Inflammatory macrophage (primary cell): ENCODE results near the gene ATG4D.

ENCODE experiments used
- DNase-seq, 2 donors: peaks; one replicate each; pipeline ENCODE4 v3.0.0-alpha.2; 2020 to 2022
- total RNA-seq, 18 experiments: gene quantifications; one replicate each; lab custom pipeline; 2026; ENCODE audit warnings: mixed read lengths in 6 of 18, inconsistent platforms in 2 of 18; lab: John Stamatoyannopoulos, UW

ATG4D gene
- total RNA-seq = 8.3 to 28.2 (median 12.2) reads per million in 18 experiments

DNA sequence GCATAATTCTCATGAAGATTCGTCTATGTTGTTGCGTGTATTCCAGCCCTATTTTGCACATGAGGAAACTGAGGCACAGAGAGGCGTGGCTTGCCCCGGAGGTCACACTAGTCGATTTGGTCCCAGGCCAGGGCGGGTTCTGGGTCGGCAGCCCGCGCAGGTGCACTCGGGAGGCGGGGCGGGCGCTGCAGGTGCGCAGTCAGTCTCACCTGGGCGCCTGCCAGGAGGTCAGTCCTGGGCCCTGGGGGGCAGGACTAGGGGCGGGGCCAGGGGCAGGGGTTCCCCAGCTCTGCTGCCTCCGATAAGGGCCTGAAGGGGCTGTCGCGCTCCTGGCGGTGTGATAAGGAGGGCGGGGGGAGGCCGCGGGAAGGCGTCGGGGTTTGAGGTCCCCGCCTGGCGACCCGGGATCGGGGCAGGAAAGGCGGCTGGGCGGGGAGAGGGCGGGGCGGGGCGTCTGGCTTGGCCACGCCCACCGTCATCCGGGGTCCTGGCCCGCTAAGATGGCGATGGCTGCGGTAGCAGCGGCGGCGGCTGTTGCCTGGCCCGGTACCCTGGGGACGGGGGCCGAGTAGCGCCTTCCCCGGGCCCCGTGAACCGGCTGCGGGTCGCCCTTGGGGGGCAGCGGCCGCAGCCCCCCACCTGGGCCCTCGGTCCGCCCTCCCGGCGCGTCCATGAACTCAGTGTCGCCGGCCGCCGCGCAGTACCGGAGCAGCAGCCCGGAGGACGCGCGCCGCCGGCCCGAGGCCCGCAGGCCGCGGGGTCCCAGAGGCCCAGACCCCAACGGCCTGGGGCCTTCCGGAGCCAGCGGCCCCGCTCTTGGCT lies at the start of gene ATG4D:
ATG4D (plus strand) TSS at position 485 of the 822 bp plus-strand sequence; CDS start at position 672, 187 bp downstream.
- peak; percentile 71 to 73 for DNase-seq

DNA sequence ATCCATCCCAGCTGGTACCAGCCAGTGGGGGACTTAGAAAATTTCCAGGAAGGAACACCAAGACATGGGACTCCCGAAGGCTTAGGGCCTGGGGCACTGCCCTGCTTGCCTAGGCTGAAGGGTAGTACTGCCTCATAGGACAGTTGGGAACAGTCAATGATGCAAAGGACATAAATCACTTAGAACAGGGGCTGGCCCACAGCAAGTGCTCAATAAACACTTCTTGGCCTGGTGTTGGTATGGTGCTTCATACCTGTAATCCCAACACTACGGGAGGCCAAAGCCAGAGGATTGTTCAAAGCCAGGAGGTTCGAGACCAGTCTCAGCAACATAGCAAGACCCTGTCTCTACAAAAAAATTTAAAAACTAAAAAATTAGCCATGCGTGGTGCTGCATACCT lies 46.3 kb upstream of the ATG4D start:
- no peak for DNase-seq

DNA sequence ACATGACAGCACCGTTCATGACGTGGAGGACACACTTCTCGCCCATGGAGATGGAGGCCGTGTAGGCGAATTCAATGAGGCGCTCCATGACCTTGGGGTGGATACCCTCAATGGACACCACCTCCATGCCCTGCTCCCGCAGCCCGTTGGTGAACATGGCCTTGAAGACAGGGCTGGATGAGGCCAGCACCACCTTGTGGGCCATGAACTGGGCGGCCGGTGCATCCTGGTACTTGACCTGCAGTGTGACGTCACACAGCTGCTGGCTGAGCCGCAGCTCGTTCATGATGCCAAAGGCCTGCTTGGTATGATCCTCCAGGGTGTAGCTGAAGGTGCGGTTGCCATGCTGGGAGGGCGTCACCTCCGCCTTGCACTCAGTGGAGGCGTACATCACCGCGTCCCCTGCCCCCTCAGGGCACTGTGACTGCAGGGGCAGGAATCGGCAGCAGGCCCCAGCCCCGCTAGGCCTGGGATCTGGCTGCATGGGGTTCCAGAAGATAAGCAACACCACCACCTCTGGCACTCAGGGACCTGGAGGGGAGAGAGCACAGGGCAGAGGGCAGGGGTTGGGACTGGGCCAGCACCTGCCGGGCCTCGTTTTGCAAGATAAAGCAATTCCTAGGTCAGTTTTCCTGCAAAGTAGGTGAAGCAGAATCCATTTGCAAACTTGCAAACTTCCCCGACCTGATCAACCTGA lies 44.0 kb upstream of the ATG4D start:
- no peak for DNase-seq

DNA sequence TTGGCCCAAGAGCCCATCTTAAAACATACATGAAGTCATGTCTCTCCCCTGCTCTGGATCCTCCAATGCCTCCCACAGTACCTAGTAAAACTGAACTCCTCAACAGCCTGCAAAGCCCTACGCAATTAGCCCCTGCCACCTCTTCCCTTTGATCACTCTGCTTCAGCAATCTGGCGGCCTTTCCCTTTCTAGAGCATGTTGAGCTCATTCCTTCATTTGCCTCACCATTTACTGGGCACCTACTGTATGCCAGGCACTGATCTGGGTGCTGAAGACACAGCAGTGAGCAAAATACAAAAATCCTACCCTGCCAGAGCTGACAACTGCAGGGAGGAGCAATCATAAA lies 43.5 kb upstream of the ATG4D start:
- no peak for DNase-seq

DNA sequence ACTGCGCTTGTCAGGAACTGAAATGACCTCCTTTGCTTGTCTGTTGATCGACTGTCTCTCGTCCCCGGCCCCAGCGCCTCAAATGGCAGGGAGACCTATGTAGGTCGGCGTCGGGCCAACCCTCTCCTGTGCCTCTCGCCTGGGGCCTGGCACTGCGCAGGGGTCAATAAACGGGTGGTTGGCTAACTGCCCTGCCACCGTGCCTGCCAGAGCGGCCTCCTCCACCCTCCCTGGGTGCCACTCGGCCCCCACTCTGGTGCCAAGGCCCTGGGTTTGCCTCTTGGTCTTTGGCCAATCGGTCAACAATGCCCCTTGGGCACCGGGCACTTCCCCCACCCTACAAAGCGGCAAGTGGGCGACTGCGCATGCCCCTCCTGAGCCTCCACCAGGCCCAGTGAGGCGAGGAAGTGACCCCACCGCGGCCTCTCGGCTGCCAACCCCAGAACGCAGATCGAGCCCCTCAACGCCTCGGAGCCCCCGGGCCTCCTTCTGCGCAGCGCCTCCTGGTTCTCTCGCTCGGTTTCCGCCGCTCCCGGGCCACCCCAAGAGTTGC lies 41.7 kb upstream of the ATG4D start:
- peak; percentile 60 to 71 for DNase-seq

DNA sequence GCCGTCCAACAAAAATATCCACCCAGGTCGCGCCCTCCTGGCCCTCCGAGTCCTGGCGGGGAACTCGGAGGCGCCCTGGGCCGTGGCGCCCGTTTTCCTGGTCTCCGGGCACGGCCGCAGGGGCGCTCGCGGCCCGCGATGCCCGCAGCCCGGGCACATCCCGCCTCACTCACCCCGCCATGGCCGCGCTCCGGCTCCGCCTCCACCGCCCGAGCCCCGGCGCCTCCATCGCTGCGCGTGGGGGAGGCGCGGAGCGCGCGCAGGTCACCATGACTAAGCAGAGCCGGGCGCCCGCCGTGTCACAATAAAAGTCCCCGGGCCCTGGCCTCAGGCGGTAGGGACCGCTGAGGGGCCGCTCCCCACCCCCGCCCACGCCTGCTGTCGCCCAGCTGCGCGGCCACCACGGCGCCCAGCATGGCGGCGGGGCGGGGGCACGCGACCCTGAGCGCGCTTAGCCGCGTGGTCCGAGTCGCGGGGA lies 41.1 kb upstream of the ATG4D start:
- peak; percentile 89 to 95 for DNase-seq

DNA sequence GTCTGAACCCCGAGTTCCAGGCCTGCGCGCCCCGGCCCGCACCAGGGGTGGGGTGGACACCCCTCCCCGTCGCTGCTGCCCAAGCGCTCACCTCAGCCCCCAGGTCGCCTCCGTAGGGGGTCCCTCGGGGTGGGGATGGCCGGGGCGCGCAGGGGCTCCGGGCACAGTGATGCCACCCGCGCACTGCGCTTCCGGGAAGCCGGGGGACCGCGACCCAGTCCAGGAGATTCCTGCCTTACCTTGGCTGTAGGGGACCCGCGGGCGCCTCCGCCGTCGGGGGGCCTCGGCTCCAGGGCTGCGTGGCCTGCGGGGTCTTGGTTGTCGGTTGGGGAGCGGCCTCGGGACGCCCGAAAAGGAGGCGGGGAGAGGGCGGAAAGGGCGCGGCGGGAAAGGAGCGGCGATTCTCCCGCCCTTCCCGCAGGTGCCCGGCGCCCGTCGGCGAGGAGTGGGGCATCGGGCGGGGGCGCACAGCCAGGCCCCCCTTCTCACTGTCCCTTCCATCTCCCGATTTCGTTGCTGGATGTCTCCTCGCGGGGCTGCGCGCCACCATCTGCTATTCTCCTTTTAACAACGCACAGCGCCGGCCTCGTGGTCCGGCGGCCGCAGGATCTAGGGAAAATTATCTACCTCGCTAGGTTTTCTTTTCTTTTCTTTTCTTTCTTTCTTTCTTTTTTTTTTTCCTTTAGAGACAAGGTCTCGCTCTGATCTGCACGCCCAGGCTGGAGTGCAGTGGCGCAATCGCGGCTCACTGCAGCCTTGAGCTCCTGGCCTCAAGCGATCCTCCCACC lies 40.5 kb upstream of the ATG4D start, which contains the start of gene KEAP1:
KEAP1 (minus strand) TSS at position 355 of the 788 bp plus-strand sequence. CDS start 3,323 bp downstream, outside the sequence.
- peak; percentile 17 to 25 for DNase-seq

DNA sequence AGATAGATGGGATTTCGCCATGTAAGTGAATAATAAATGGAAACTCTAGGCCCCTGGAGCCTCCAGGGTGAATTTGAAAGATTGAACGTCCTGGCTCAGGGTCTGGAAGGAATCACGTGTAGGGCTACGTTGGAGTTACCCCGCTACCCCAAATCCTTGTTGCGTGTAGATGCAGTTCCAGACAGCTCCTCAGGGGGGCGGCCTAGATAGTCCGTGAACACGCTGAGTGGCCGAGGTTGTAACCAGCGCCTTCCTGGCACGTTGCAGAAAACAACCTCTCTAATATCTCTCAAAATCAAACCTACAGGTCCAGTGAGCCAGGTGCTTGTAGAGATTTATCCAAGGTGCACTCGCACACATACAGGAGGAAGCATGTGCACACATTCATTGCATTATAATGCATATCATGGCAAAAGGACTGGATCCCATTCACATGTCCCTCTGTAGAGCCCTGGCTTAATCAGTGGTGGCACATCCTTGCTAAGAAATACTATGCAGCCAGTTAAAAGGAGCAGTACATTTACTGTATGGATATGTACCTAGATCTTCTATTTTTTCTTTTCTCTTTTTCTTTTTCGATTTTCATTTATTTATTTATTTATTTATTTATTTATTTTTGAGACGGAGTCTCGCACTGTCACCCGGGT lies 38.0 kb upstream of the ATG4D start:
- DNase-seq = peak; percentile 82

DNA sequence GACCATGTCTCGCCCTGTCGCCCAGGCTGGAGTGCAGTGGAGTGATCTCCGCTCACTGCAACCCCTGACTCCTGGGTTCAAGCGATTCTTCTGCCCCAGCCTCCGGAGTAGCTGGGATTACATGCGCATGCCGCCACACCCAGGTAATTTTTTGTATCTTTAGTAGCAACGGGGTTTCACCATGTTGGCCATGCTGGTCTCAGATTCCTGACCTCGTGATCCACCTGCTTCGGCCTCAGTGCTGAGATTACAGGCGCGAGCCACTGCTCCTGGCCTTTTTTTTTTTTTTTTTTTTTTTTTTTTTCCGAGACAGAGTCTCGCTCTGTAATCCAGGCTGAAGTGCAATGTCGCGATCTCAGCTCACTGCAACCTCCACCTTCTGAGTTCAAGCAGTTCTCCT lies 35.7 kb upstream of the ATG4D start:
- DNase-seq = no peak

DNA sequence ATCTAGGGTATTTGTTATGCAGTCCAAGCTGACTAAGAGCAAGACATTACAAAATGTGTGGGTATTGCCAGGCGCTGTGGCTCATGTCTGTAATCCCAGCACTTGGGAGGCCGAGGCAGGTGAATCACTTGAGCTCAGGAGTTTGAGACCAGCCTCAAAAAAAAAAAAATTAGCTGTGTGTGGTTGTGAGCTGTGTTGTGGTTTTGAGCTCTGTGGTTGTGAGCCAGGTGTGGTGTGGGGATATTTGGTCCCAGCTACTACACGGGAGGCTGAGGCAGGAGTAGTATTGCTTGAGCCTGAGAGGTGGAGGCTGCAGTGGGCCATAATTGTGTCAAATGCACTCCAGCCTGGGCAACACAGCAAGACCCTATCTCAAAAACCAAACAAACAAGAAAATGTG lies 35.0 kb upstream of the ATG4D start:
- DNase-seq = no peak

DNA sequence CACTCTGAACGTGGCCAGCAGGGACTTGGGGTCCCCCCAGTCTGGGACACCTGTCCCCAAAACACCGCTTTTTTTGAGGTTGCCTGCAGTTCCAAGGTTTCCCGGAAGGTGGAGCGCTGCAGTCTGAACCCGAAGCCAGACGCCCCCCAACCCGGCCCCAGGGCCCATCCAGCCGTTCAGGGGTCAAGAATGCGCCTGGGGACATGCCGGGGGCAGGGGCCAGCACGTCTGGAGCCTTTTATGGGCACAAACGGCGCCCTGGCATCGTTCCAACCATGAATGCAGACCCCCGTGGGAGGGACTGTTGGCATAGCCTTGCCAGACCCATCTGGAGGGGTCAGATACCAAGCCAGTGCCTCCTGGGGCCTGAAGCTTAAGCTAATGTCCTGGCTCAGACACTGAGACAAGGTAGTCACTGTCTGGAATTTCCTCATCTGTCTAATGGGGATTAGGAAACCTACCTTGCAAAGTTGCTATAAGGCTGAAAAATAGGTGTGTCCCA lies 33.4 kb upstream of the ATG4D start:
- peak; percentile 10 to 16 for DNase-seq

DNA sequence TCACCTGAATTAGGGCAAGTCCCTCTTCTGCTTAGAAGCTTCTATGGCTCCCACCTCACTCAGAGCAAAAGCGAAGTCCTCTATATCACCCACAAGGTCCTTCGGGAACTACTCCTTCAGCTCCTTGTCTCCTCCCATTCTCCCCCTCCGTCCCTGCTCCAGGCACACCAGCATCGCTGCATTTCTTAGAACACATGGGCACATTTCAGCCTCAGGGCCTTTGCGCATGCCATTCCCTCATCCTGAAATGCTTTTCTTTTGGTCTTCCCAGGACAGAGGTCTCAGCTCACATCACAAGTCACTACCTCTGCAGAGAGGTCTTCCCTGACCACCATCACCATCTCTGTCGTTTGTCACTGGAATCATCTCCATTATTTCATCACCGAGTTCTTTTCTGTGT lies 30.5 kb upstream of the ATG4D start:
- DNase-seq = no peak

DNA sequence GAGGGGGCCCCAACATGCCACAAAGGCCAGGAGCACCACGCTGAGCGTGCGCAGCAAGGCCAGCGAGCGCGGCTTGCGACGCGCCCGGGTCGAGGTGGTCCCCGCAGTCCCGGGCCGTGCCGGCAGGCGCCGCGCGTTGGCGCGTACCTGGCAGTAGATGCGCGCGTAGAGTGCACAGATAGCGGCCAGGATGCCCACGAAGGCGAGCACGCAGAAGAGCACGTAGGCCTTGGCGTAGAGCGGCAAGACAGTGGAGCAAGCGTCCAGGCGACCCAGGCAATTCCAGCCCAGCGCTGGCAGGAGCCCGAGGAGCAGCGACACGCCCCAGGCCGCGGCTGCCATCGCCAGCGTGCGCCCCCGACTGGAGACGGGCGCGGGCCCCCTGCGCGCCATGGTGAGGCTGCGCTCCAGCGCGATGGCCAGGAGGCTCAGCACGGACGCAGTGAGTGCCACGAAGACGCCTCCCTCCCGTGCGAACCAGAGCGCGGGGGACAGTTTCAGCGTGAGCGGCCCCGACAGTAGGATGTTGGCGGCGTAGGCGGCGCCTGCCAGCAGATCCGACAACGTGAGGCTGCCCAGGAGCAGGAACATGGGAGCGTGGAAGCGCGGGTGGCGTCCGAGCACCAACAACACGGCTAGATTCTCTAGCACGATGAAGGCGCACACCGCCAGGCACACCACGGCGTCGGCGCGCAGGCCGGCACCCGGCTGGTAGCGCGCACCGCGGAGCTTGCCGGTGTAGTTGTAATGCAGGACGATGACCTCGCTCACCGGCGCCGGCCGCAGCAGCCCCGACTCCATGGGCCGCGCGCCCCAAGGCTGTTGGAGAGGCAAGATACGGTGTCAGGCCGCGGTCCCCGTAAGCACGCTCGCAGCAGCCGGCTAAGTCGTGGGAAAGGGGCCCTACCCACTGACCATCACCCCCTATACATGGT lies 29.2 kb upstream of the ATG4D start:
- DNase-seq = no peak

DNA sequence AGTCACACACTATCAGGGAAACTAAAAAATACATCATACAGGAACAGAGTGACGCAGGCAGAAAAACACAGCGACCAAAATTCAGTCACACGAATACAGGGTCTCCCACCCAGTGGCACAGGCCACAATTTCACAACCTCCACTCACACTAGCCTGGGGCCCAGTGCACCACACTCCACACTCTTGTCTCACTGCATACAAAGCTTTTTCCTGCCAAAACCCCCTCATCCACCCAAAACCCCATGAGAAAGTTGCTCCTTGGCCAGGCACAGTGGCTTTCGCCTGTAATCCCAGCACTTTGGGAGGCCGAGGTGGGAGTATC lies 27.7 kb upstream of the ATG4D start:
- DNase-seq = no peak

DNA sequence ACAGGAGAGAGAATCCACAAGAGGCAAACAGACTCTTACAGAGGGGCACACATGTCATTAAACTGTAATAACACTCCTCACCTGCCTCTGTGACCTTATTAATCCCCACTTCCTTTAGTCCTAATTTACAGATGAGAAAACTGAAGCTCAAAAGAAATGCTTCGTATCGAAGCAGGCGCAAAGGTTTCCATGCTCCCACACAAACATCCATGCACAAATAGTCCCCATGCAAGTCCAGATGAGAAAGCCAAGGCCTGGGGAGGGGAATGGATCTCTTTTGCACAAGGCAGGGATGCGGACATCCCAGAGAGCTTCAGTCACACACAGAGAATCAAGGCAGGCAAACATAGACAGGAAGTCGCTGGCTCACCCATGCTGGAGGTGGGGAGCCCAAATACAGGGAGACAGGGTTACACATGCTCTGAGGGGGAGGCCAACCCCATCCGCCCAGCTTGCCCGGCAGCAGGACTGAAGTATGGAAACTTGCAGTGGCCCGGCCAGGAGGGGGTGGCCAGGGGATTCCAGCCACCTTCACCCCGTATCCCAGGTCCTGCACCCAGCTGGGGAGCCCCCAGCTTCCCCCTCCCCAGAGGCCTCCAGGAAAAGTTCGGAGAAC lies 26.9 kb upstream of the ATG4D start:
- no peak for DNase-seq

DNA sequence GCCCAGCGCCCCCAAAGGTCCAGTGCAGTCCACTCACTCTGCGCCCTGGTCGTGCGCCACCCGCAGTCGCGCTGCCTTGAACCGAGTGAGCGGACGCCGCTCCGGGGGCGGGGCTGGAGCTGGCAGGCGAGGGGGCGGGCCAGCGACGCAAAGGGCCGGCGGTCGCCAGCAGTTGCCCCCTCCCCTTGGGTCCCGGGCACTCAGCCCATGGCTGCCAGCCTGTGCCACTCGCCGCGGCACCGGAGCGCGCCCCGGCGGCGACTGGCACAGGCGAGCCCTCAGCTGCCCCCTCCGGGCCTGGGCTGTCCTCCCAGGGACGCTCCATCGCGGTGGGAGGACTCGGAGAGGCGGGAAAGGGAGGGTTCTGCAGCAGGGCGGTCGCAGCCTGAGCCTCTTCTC lies 26.3 kb upstream of the ATG4D start, which contains the start of gene S1PR5:
S1PR5 (minus strand) TSS at position 87 of the 399 bp plus-strand sequence. CDS start 2,436 bp downstream, outside the sequence.
- no peak for DNase-seq

DNA sequence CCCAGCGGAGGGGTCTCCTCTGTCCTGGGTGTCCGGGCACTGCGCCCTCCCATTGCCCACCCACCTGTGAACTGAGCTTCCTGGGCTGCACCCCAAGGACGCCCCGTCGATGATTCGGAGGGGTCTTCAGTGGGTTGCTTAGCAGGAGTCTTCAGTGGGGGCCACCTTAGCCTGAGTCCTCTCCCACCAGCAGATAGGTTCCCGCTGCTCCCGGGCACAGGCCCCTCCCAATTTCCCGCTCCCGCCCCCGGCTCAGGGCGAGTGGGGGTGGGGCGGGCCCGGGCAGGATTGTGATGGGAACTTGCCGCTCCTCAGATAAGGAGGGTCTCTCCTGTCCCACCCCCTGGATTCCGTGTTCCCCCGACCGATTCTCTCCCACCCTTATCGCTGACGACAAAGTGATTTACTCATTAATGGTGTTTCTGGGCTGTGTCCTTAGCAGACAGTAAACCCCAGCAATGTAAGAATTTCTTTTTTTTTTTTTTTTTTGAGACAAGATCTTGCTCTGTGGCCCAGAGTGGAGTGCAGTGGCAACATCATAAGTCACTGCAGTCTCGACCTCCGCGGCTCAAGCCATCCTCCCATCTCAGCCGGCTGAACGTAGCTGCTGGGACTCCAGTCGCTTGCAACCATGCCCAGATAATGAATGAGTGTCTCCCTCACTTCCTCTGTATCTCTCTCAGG lies 25.8 kb upstream of the ATG4D start:
- peak in 1 of 2 donors; percentile 11 for DNase-seq

DNA sequence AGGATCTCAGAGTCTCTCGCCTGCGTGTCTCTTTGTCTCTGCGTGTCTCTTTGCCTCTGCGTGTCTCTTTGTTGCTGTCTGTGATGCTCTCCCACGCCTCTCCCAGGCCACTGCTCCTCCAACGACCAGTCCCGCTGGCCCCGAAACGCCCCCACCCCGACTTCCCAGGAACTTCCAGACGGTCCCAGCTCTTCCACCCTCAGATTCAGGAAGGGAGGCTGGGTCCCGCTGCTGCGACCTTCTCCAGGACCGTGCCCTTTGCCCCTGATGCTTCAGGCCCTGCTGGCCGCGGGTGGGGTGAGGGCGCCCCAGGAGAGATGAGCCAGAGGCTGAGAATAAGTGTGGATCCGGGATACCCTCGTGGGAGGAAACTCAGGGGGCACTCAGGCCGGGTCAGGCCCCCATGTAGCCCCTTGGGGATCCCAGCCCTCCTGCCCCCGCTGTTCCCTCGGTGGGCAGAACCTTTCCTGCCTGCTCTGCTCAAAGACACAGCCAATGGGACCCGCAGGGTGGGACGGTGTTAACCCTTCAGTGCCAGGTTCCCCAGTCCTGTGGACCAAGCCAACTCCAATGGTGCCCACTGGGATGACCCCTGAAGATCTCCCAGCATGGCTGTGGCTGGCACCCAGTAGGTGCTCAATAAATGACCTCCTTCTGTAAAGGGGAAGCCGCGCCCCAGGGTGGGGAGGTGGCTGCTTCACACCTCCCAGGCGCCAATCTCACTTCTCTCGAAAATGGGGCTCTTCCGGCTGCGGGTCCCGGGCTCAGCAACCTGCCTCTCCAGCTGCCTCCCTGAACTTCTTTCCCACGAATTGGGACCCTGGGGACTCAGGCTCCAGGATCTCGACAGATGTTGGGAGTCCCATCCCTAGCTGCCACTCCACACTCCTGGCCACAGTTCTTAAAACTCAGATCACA lies 25.0 kb upstream of the ATG4D start:
- peak in 1 of 2 donors; percentile 24 for DNase-seq
